ENCODE measurements around the gene TUNAR. TPM values are rescaled to one million over a fixed set of nuclear protein-coding genes. Genes with fewer than 3 reads are reported as not detected.

Gene TUNAR
- total and polyA plus RNA-seq, 9 of the 15 experiments (the other 6 are each of a cell fraction or from before 2014, with no cell fraction given): not detected

- TF ChIP-seq MTA1 (IDR thresholded peaks at IDR 0.05; ENCODE audit: borderline replicate concordance) (no peak), TBL1XR1 (IDR thresholded peaks at IDR 0.05; ENCODE audit: low read length in 2 of 2) (no peak), BRCA1 (IDR thresholded peaks at IDR 0.05) (no peak), BRCA1 (CRISPR knock-in tag; IDR thresholded peaks at IDR 0.05) (no peak), HCFC1 (IDR thresholded peaks at IDR 0.05; ENCODE audit: low read depth, low read length) (no peak), E4F1 (CRISPR knock-in tag; IDR thresholded peaks at IDR 0.05; ENCODE audit: borderline replicate concordance) (no peak), ZNF140 (CRISPR knock-in tag; IDR thresholded peaks at IDR 0.05) (no peak), ZNF668 (CRISPR knock-in tag; IDR thresholded peaks at IDR 0.05) (no peak), ZNF76 (CRISPR knock-in tag; IDR thresholded peaks at IDR 0.05; ENCODE audit: borderline replicate concordance) (no peak), ZNF79 (CRISPR knock-in tag; IDR thresholded peaks at IDR 0.05; ENCODE audit: low read depth) (no peak), ZNF717 (CRISPR knock-in tag; IDR thresholded peaks at IDR 0.05) (no peak), SMC3 (conservative IDR thresholded peaks at IDR 0.05; ENCODE audit: insufficient read depth, low read depth, low read length) (no peak), JUND (IDR thresholded peaks at IDR 0.05; ENCODE audit: borderline replicate concordance, low read depth, low read length) (no peak), JUND (tag; IDR thresholded peaks at IDR 0.05; ENCODE audit: borderline replicate concordance, low read depth, low read length) (no peak), ZBTB8A (IDR thresholded peaks at IDR 0.05; ENCODE audit: partially characterized antibody) (no peak)
- Histone ChIP-seq H3K9me1 (ENCODE audit: control insufficient read depth, insufficient read depth, low read length) (no peaks in the 10 kb centered on the region), H3K4me2 (ENCODE audit: insufficient read depth, low read length) (no peak overlapping the region), H2AFZ (ENCODE audit: low read depth, low read length) (no peak overlapping the region), H4K20me1 (replicated peaks; ENCODE audit: control insufficient read depth, insufficient read depth, low read length) (no peaks in the 10 kb centered on the region; the same call in 1 of the 2 replicates), H3K79me2 (ENCODE audit: control insufficient read depth, insufficient read depth, low read length) (no peaks in the 10 kb centered on the region), H3K9ac (ENCODE audit: insufficient read depth in 1 of 2, low read depth in 2 of 2, low read length in 2 of 2) (no peak overlapping the region), H3K27ac (ENCODE audit: extremely low read depth, low read depth, low read length) (no peak overlapping the region), H3K9me3 (replicated peaks; ENCODE audit: control insufficient read depth, insufficient read depth, low read depth, low read length) (no peaks in the 10 kb centered on the region), H3K4me1 (replicated peaks in 1 of 2; ENCODE audit: control insufficient read depth in 2 of 2, insufficient read depth in 2 of 2, low read length in 2 of 2) (no peaks in the 10 kb centered on the region), H3K27me3 (ENCODE audit: control insufficient read depth in 2 of 2, insufficient read depth in 2 of 2, low read length in 2 of 2) (no peaks in the 10 kb centered on the region), H3K36me3 (ENCODE audit: control insufficient read depth, insufficient read depth, low read length) (no peaks in the 10 kb centered on the region), H3K4me3 (no peak overlapping the region)
- no peak for FAIRE-seq
- ChIA-PET CTCF (ENCODE audit: low intra/inter-chr PET ratio) (no interaction called here), POLR2A (no interaction called here)
- 0% methylated on average over 1 of the region's 1 CpG for WGBS (ENCODE audit: insufficient coverage, low coverage, missing lambda C conversion rate)
- DNase-seq (ENCODE audit: extremely low read depth in 1 of 4, low spot score in 3 of 4): no peak
- in situ Hi-C loops (cut with MboI) (no loop called here), intact Hi-C loops (cut with micrococcal nuclease) (no loop called here)
- no peak for ATAC-seq
- BruUV-seq (replicated peaks): no TSS peak
These were observed 35.0 kb upstream of the TUNAR start for GRCh38 chr14:95841668-95842067.
